K562 (cell line): Measurements from ENCODE around the gene GPAT3. TPM values are rescaled to one million over a fixed set of nuclear protein-coding genes. Genes with fewer than 3 reads are reported as not detected.

Experiments used
- ATAC-seq: fragments of 200-7000 bp; cut with Tn5 transposase; 3 replicates; pipeline ENCODE4 v1.9.1; 2020; ENCODE audit warnings: moderate library complexity
- BruUV-seq: library from RNA; stranded (reverse); fragments of 400-500 nt; replicated peaks from 2 replicates; lab custom pipeline; 2021; lab: Mats Ljungman, UMichigan
- CTCF ChIA-PET: fragments of 300-600 bp; formaldehyde crosslinking; extraction: SDS; loops from one replicate; lab custom pipeline; 2021; ENCODE audit warnings: low intra/inter-chr PET ratio; lab: Yijun Ruan, JAX
- POLR2A ChIA-PET: fragments of 300-600, 350-650 bp; sonication (Branson Sonifier 250); formaldehyde crosslinking; extraction: SDS; loops from one replicate; lab custom pipeline; 2021; ENCODE audit warnings: antibody characterized with exemption, inconsistent platforms; lab: Yijun Ruan, JAX
- DNase-seq, 4 experiments: peaks; one replicate each; pipeline versions ENCODE4 v3.0.0 to v3.0.0-alpha.2; 2011 to 2018; ENCODE audit warnings: low spot score in 3 of 4, mixed read lengths in 3 of 4; ENCODE audit errors: extremely low read depth in 1 of 4
- FAIRE-seq: peaks from 2 replicates; lab custom pipeline; 2011; peaks lifted over from hg19 to GRCh38; lab: Jason Lieb, UNC
- H2AFZ ChIP-seq: 2 replicates; pipeline ENCODE4 v1.6.0; 2011; ENCODE audit warnings: low read depth, low read length, control low read depth, inconsistent platforms
- H3K27ac ChIP-seq: fragments of 200-600 bp; 3 replicates; pipeline ENCODE4 v1.8.0; 2011; ENCODE audit warnings: low read depth, mild to moderate bottlenecking, control low read depth, inconsistent platforms, low read length, moderate library complexity, mixed read lengths; ENCODE audit errors: extremely low read depth
- H3K27me3 ChIP-seq, 2 experiments: fragments of 300-600 bp in 1 of 2; 2 replicates in 1 of 2; 3 replicates in 1 of 2; pipeline versions ENCODE4 v1.6.0 to v1.8.0; 2011; ENCODE audit warnings: inconsistent platforms in 2 of 2, low read length in 2 of 2, mild to moderate bottlenecking in 1 of 2, mixed read lengths in 1 of 2, moderate library complexity in 1 of 2; ENCODE audit not compliant: control insufficient read depth in 2 of 2, insufficient read depth in 2 of 2
- H3K36me3 ChIP-seq: fragments of 300-600 bp; 3 replicates; pipeline ENCODE4 v1.8.0; 2011; ENCODE audit warnings: mild to moderate bottlenecking, low read length, inconsistent platforms; ENCODE audit not compliant: control insufficient read depth, insufficient read depth
- H3K4me1 ChIP-seq, 2 experiments: fragments of 200-600 bp in 1 of 2; replicated peaks in 1 of 2; 2 replicates in 1 of 2; 3 replicates in 1 of 2; pipeline versions ENCODE4 v1.5.1 to v1.8.0; 2011; ENCODE audit warnings: inconsistent platforms in 2 of 2, low read length in 2 of 2, mild to moderate bottlenecking in 1 of 2, mixed read lengths in 1 of 2, moderate library complexity in 1 of 2; ENCODE audit not compliant: control insufficient read depth in 2 of 2, insufficient read depth in 2 of 2
- H3K4me2 ChIP-seq: 2 replicates; pipeline ENCODE4 v1.6.1; 2011; ENCODE audit warnings: low read length, control low read depth, inconsistent platforms, mixed read lengths; ENCODE audit not compliant: insufficient read depth
- H3K4me3 ChIP-seq: fragments of 200-600 bp; sonication (generic), shearing (Covaris generic); 2 replicates; pipeline ENCODE4 v1.5.1; 2016; ENCODE audit warnings: control low read depth, inconsistent platforms
- H3K79me2 ChIP-seq: fragments of 200-600 bp; 3 replicates; pipeline ENCODE4 v1.8.0; 2011; ENCODE audit warnings: low read length, inconsistent platforms; ENCODE audit not compliant: control insufficient read depth, insufficient read depth
- H3K9ac ChIP-seq, 2 experiments: 2 replicates each; pipeline versions ENCODE4 v1.6.0 to v1.6.1; 2011; ENCODE audit warnings: low read depth in 2 of 2, low read length in 2 of 2, control low read depth in 1 of 2, inconsistent platforms in 1 of 2, mild to moderate bottlenecking in 1 of 2, mixed read lengths in 1 of 2; ENCODE audit not compliant: insufficient read depth in 1 of 2
- H3K9me1 ChIP-seq: one replicate; pipeline ENCODE4 v1.6.0; 2011; ENCODE audit warnings: inconsistent platforms, mild to moderate bottlenecking, low read length, moderate library complexity; ENCODE audit not compliant: control insufficient read depth, insufficient read depth
- H3K9me3 ChIP-seq: replicated peaks from 2 replicates; pipeline ENCODE4 v1.5.1; 2011; ENCODE audit warnings: low read depth, low read length, inconsistent platforms; ENCODE audit not compliant: control insufficient read depth, insufficient read depth
- H4K20me1 ChIP-seq: replicated peaks from 2 replicates; pipeline ENCODE4 v1.6.1; 2011; ENCODE audit warnings: low read length, inconsistent platforms, mixed read lengths; ENCODE audit not compliant: control insufficient read depth, insufficient read depth
- DMBX1 ChIP-seq: fragments of 250-450 bp; sonication (Bioruptor Pico); IDR thresholded peaks from 2 replicates; pipeline ENCODE4 v1.8.0; 2022; ENCODE audit warnings: inconsistent platforms, mild to moderate bottlenecking, moderate library complexity, borderline replicate concordance
- GATAD2A ChIP-seq: fragments of 450-650 bp; IDR thresholded peaks from 2 replicates; pipeline ENCODE4 v1.6.1; 2017
- L3MBTL2 ChIP-seq: fragments of 450-650 bp; IDR thresholded peaks from 2 replicates; pipeline ENCODE4 v1.6.1; 2016; ENCODE audit warnings: mild to moderate bottlenecking, moderate library complexity
- MECOM ChIP-seq: fragments of 250-450 bp; sonication (Bioruptor Pico); IDR thresholded peaks from 2 replicates; pipeline ENCODE4 v1.8.0; 2022; ENCODE audit warnings: inconsistent platforms
- SIRT6 ChIP-seq: IDR thresholded peaks from one replicate; pipeline ENCODE4 v1.6.1; 2012; ENCODE audit warnings: low read depth, mild to moderate bottlenecking, control low read depth, inconsistent platforms, low read length, moderate library complexity
- ZFP36 ChIP-seq: fragments of 150-350 bp; IDR thresholded peaks from 2 replicates; pipeline ENCODE4 v1.6.1; 2018; ENCODE audit warnings: low read length, low read depth; ENCODE audit not compliant: partially characterized antibody
- ZNF121 ChIP-seq: sonication (generic); formaldehyde crosslinking; conservative IDR thresholded peaks from 2 replicates; pipeline ENCODE4 v1.8.0; 2022; ENCODE audit warnings: missing genetic modification reagents
- WGBS: fragments of 100-300 bp; shearing (Covaris generic); methylation state at CpG from one replicate; pipeline ENCODE4 v1.1.6; 2016; ENCODE audit warnings: low coverage, mixed read lengths; ENCODE audit not compliant: insufficient coverage; ENCODE audit errors: missing lambda C conversion rate; 5-methylcytosine and 5-hydroxymethylcytosine counted together
- in situ Hi-C: fragments of 300-500 bp; cut with MboI; formaldehyde crosslinking; loops from 4 replicates; pipeline ENCODE4 v1.15.0; 2018; ENCODE audit warnings: inconsistent platforms, mixed read lengths
- intact Hi-C: fragments of 100-400 bp; cut with micrococcal nuclease; formaldehyde crosslinking; loops from 2 replicates; pipeline ENCODE4 v1.14.2; 2022
- polyA plus RNA-seq, 8 experiments: library from polyadenylated mRNA; depleted of rRNA in 4 of 8; stranded (reverse) in 5 of 8; unstranded in 3 of 8; fragments of >200 nt; fragmentation: Nextera tagmentation in 2 of 8; fragmentation: Illumina TruSeq in 1 of 8; extraction: Ambion mirVana in 2 of 8; extraction: Trizol in 1 of 8; gene quantifications; 2 replicates each; pipeline versions ENCODE4 v1.2.1 to v1.2.3, GENCODE V29; 2011 to 2014; ENCODE audit warnings: inconsistent platforms in 1 of 8, missing spikeins in 1 of 8
- total RNA-seq, 7 experiments: library from RNA; depleted of rRNA in 6 of 7; stranded (reverse); fragments of >200 nt in 6 of 7; fragmentation: Illumina TruSeq in 2 of 7; extraction: Trizol in 2 of 7; gene quantifications; 2 replicates each; pipeline versions ENCODE4 v1.2.1 to v1.2.3, GENCODE V29; 2011 to 2021; ENCODE audit warnings: low replicate concordance in 1 of 7
- TF ChIP-seq, protein P1 (sequence below): fragments of 450-650 bp; IDR thresholded peaks from 2 replicates; pipeline ENCODE4 v1.7.0; 2016; ENCODE audit warnings: borderline replicate concordance
- TF ChIP-seq, protein P2 (sequence below): fragments of 450-650 bp; IDR thresholded peaks from 2 replicates; pipeline ENCODE4 v1.6.1; 2017; ENCODE audit warnings: mild to moderate bottlenecking, moderate library complexity

GPAT3 gene
- total and polyA plus RNA-seq, 9 of the 15 experiments (the other 6 are each of a cell fraction or from before 2014, with no cell fraction given) = 4.1 to 16.1 (median 13.1) TPM

DNA sequence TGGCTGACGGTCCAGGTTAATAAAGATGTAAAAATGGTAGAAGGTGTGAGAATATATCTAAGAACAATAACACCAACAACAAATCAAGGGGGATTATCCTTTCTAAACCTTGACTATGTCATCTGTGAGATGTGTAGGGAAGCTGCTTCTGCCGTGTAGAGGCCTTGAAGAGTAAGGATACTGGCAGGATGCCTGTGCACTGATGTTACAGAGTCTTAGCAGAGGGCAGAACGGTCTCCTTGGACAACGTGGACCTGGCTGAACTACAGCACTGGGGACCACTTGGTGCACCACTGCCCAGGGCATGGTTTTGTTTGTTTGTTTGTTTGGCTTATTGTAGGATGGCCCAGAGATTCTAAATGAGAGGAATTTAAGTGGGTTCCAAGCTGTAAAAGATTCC, 33.5 kb downstream of the GPAT3 start (continued):
- TF ChIP-seq ZFP36 = no peak

GRCh38 chr4:83569987-83570386, 34.1 kb downstream of the GPAT3 start:
- DNase-seq = no peak
- Histone ChIP-seq H3K36me3 (no peaks in the 10 kb centered on the region), H3K9me3 (no peaks in the 10 kb centered on the region), H3K4me2 (no peak overlapping the region), H3K27ac (no peak overlapping the region), H4K20me1 (no peaks in the 10 kb centered on the region), H3K27me3 (no peaks in the 10 kb centered on the region), H3K9me1 (no peaks in the 10 kb centered on the region), H2AFZ (no peak overlapping the region)
- intact Hi-C loops = no loop called here
- POLR2A ChIA-PET = interaction anchor here (0.7 kb wide), 1 partner anchor 10 kb away, joined by 3 read pairs; no protein-coding TSS in a partner anchor
- FAIRE-seq = no peak
- no peak for ATAC-seq
- TF ChIP-seq SIRT6 (no peak), GATAD2A (no peak), ZFP36 (no peak), ZNF121 (CRISPR knock-in tag) (no peak), L3MBTL2 (no peak), DMBX1 (CRISPR knock-in tag) (no peak), MECOM (CRISPR knock-in tag) (no peak)
- TF ChIP-seq, protein P1, sequence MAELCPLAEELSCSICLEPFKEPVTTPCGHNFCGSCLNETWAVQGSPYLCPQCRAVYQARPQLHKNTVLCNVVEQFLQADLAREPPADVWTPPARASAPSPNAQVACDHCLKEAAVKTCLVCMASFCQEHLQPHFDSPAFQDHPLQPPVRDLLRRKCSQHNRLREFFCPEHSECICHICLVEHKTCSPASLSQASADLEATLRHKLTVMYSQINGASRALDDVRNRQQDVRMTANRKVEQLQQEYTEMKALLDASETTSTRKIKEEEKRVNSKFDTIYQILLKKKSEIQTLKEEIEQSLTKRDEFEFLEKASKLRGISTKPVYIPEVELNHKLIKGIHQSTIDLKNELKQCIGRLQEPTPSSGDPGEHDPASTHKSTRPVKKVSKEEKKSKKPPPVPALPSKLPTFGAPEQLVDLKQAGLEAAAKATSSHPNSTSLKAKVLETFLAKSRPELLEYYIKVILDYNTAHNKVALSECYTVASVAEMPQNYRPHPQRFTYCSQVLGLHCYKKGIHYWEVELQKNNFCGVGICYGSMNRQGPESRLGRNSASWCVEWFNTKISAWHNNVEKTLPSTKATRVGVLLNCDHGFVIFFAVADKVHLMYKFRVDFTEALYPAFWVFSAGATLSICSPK = no peak
- TF ChIP-seq, protein P2, sequence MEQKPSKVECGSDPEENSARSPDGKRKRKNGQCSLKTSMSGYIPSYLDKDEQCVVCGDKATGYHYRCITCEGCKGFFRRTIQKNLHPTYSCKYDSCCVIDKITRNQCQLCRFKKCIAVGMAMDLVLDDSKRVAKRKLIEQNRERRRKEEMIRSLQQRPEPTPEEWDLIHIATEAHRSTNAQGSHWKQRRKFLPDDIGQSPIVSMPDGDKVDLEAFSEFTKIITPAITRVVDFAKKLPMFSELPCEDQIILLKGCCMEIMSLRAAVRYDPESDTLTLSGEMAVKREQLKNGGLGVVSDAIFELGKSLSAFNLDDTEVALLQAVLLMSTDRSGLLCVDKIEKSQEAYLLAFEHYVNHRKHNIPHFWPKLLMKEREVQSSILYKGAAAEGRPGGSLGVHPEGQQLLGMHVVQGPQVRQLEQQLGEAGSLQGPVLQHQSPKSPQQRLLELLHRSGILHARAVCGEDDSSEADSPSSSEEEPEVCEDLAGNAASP = no peak
- TF ChIP-seq, all 486 proteins: peak for 0
- in situ Hi-C loops = no loop called here
- no peak overlapping the region for H3K4me3 ChIP-seq
- no peaks in the 10 kb centered on the region for H3K79me2 ChIP-seq
- CTCF ChIA-PET = no interaction called here
- H3K4me1 ChIP-seq = no peaks in the 10 kb centered on the region
- no peak overlapping the region for H3K9ac ChIP-seq
- WGBS = 45% methylated on average over 5 of the region's 5 CpGs
- no TSS peak for BruUV-seq
